GM19467 (cell line): Measurements from ENCODE around the gene RDH5.

Experiments used
- ATAC-seq: cut with Tn5 transposase; IDR thresholded peaks from one replicate; pipeline ENCODE4 v1.9.1; 2021; ENCODE audit warnings: mild to moderate bottlenecking, moderate library complexity; ENCODE audit not compliant: unreplicated experiment

Gene RDH5

DNA sequence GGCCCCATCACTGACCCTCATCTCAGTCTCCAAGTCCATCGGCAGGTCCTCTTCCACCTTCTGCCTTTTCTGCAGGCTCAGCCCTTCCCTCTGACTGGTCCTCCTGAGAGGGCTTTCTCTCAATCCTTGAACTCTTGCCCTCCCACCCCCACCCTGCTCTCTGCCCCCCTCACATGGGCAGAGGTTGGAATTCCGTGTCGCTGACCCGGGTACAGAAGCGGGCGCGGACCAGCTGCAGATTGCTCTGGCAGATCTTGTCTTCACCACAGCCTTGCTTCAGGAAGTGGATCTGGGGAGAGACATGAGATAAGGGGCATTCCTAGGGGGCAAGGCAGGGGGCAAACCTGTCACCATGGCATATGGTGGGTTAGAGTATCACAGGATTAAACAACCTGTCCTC, 24.8 kb upstream of the RDH5 start:
- ATAC-seq, result no peak

GRCh38 chr12:55696141-55696540, 24.1 kb upstream of the RDH5 start:
- no peak for ATAC-seq

GRCh38 chr12:55696796-55697462, 23.3 kb upstream of the RDH5 start:
- no peak for ATAC-seq

DNA sequence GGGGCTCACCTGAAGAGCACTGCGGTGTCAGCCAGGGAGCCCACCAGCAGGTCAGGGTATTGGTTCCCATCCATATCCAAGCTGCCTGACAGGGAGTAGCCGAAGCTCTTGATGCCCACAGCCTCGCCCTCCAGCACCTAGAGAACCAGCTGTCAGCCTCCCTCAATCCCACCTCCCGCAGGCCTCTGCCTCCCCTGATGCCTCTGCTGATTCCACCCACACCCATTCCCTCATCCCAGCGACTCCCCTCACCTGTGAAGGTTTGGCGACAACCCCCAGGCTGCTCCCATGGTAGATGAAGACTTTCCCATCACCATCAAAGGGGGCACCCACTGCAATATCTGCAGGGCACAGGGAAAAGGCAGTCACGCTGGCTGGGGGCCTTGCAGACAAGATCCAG, 22.5 kb upstream of the RDH5 start:
- no peak for ATAC-seq

DNA sequence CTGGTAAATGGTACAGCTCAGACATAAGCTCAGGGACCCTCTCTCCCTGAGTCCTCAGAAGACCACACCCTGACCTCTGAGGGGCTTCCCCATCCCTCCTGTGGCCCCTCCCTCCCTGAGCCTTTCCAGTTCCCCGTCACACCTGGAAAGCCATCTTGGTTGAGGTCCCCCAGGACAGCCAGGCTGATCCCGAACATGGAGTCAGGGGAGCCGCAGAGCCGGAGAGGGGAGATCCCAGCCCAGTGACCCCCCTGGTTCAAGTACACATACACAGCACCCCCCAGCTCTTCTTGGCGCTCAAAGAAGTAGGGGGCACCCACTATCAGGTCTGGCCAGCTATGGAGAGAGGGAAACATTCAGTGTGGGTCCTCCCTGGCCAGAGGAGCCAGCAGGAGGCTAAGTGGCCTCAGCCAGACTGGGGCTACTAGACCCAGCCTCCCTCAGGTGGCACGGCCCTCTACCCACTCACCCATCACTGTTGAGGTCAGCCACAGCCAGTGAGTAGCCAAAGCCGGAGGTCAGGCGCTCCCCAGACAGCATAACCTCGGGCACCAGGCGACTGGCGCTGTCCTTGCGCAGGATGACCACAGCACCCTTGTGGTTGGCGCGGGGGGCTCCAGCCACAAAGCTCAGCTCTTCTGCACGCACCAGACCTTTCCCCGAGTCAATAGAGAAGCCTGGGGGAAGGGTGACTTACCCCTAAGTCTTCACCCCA, 21.8 kb upstream of the RDH5 start:
- ATAC-seq, result no peak

DNA sequence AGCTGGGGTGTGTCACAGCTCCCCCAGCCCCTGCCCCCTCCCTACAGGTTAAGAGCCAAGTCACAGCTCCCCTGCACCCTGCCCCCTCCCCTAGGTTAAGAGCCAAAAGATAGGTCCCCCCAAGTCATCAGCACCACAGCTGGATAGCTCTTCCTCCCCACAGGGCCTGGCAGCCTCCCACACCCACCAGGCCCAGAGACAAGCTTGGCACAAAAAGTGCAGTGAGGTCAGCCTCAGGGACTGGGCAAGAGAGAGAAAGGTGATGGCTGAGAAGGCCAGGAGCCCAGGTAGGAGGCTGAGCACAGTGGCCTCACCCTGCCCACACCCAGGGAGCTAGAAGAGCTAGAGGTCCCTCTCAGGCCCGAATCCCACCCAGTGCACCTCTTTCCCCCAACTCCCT, 21.2 kb upstream of the RDH5 start:
- no peak for ATAC-seq

DNA sequence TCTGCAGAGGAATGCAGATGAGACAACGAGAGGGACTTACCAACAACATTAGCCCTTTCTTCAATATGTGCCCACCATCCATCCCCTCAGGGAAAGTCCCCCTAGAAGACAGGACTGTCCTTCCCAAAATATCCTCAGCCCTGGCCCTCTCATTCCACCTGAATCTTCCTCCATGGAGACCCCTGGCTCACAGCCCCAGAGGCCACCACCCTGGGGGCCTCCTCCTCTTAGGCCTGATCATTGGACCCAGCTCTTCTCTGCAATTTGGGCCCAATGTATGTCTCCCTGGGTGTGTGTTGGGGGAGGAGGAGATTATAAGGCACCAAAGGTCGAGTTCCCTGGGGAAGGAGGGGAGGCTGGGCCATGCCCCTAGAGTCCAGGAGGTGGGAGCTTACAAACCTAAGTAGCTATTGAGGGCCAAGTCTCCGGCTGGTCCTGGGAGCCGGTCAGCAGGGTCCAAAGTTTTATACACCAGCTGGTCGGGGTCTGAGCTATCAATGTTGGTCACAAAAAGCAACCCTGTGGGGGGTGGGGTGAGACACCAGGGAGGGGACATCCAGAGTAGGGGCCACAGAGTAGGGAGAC, 20.6 kb upstream of the RDH5 start:
- no peak for ATAC-seq

- ATAC-seq, result no peak
These were observed 19.8 kb upstream of the RDH5 start for GRCh38 chr12:55700255-55701018.

GRCh38 chr12:55702861-55703260, 17.3 kb upstream of the RDH5 start:
- no peak for ATAC-seq

DNA sequence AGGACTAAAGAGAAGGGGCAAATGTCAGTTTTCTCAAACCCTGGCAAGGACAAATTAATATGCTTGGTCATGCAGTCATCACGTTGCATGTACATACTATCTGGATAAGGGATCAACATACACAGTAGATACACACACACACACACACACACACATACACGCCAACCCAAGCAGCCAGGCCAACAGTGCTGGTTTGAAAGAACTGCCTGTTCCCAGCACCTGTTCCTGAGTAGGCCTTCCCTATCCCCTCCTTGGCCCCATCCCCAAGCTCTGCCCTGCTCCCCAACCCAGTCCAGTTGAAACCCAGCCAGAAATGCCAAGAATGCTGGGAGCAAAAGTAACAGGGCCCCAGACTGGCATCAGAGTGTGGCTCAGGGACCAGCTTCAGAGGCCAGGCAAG, 16.9 kb upstream of the RDH5 start:
- ATAC-seq, result no peak

DNA sequence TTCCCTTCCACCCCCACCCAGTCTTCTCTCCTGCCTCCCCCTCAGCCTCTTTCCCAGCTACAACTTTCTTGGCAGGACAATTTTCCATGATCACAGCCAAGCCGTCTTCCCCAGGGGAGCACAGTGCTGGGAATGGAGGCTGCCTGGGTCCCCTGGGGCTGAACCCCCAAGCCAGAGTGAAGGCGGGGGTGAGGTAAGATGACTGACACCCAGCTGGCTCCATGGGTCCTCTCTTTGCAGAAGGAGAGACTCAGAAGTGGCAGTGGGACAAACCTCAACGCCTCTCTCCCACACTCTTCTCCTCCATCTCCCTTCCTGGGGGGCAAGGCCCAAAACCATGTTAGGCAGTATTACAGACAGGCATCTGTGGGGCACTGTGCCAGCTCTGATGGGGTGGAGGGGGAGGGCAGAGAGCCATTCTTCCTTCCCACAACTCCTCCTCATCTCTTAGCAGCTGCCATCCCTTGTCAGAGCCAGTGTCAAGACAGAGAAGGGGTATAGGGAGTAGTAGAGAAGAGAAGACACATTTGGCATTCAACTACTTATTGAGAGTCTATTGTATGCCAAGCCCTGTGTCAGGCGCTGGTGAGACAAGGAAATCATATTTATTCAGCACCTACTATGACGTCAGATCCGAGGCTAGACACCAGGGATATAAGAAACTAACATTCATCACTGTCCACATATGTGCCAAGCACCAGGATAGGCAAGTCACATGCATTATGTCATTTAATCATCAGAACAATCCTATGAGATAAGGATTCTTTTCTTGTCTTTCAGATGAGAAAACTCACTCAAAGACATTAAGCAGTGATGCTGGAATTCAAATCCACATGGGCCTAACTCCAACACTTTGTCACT, 16.1 kb upstream of the RDH5 start:
- no peak for ATAC-seq

DNA sequence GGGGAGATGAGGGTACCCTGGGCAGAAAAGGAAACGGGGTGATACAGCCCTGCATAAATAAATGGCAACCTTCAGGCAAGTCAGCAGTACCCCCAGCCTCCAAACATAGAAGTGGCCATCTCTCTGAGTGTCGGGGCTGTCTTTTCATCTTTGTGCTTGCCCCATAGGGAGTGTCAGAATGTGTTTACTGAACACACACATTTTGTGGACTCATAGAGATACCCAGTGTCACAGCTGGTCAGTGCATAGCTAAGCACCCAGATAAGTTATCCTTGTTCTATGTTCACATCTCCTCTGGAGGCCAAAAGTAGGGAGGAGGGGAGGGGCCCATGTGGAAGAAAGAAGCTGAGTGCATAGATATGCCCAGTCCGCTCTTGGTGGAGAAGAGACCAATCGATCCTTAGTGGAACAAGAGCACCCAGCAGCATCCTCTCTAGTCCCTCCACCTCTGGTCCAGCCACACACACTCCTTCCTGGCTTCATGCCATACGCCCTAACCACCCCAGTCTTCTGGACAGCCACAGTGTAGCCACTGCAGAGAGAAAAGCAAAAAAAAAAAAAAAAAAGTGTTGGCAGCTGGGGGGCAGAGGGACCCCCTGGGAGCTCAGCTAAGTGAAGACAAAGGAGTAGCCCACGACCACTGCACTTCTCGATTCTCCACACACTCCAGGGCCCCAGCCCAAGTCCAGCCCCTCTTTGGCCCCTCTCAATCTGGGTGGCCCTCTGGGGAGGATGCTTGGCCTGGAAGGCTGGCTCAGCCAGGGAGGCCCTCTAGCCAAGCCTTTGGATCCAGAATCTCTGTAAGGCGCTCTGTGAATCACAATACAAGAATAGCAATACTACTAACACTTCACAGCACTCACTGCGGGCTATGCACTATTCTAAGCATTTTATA, 15.1 kb upstream of the RDH5 start:
- no peak for ATAC-seq

DNA sequence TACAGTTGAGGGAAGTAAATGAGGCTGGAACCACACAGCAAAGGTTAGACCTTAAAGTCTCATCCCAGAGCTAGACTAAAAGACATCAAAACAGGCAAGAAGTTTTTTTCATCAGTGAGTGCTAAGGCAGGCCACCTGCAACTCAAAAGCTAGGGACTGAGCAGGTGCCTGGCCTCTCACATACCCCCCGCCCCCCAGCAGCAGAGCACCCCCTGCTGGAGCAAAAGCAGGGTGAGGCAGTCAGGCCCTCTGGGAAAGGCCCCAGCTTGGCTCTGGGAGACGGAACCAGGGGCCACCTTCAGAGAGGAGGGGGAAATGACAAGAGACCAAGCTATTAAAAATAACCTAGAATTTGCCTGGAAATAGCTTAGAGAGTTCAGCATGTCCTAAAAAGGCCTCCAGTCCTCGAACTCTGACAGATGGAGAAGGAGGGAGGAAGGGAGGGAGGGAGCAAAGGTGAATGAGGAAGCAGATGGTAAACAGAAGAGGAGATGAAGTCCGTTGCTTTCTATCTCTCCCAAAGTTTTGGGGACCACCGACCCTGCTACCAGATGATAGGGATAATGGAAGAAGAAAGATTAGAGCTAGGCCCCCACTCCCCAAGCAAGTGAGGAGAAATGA, 14.3 kb upstream of the RDH5 start:
- ATAC-seq, result no peak

- ATAC-seq, result no peak
These were observed 13.5 kb upstream of the RDH5 start for GRCh38 chr12:55706568-55707218.

DNA sequence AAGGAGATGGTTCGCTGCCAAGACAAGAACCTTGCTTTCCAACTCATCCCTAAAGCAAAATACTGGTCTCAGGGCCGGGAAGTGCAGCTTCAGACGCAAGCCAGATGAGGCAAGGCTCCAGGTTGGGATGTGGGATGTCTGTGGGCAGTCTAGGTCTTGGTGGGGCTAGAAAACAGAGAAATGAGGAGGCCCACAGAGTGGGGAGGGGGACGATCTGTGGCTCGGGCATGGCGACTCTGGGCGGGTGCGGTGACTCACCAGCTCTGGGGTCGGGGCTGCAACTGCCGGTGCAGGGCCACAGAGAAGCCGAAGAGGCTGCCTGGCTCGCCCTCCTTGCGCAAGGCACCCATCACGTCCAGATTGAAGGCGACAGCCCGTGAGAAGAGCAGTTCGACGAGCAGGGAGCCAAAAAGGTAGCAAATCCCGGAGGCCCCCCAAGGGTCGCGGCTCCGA, 12.9 kb upstream of the RDH5 start:
- no peak for ATAC-seq

DNA sequence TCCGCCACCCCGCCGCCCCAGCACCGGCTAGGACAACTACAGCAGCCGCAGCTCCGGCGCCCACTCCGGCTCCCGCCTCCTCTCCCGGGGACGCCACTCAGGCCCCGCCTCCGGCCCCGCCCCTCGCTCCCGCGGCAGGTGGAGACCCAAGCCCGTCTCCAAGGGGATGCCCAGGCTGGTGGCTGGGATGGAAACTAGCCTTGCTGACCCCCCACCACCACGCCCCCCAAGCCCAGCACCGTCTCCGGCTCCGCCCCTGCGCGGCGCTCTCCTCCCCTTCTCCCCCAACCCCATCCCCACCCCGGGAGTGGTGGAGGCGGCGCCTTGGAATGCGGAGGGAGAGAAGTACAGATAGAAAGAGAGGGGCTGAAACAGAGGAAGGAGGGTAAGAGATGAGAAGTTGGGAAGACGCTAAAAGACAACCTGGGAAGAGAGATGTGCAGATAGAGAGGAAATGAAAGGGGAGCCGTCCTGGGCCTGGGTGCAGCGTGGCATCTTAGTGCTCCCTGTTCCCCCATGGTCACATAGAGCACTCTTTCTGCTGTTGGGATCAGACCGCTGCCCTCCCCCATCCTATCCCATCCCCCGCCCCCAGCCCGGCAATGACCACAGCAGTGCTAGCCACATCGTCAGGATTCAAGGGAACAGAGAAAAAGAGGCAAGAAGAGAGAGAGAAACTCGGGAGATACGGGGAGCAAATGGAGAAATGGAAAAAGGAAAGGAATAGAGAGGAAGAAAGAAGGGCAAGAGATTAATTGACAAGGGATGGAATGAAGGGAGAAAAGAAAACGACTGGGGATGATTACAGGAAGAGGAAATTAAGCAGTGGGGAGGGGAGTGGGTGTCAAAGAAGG, 12.1 kb upstream of the RDH5 start, which contains the start of gene ITGA7:
Gene ITGA7, minus strand, starts transcription at position 64 of the 854 bp plus-strand sequence. CDS start 222 bp downstream, outside the sequence.
- ATAC-seq, result no peak

- no peak for ATAC-seq
These were observed 11.4 kb upstream of the RDH5 start for GRCh38 chr12:55708695-55709233.
